Body of pancreas (tissue), 4 donors: ENCODE data around the gene MGRN1.

Experiments
- CTCF ChIP-seq, 7 experiments: fragments of 450-650 bp in 4 of 7; fragments of 200-600 bp in 3 of 7; sonication (generic) in 3 of 7; IDR thresholded peaks; one replicate each; pipeline ENCODE4 v1.5.1; 2016 to 2019; ENCODE audit warnings: antibody characterized with exemption in 7 of 7
- POLR2A ChIP-seq, 3 donors: fragments of 450-650 bp; IDR thresholded peaks; one replicate each; pipeline ENCODE4 v1.6.1; 2016; ENCODE audit warnings: antibody characterized with exemption in 3 of 3, mild to moderate bottlenecking in 2 of 3

GRCh38 chr16:4702466-4702808, 77.8 kb downstream of the MGRN1 start:
- TF ChIP-seq CTCF (IDR thresholded peaks at IDR 0.05) (no peak), POLR2A (IDR thresholded peaks at IDR 0.05) (no peak)
